MM.1S (cell line): ENCODE results near the gene GAGE10.

Source experiments
- DNase-seq: peaks from one replicate; pipeline ENCODE4 v3.0.0-alpha.2; 2015
- H2AFZ ChIP-seq: fragments of 300-600 bp; sonication (generic); 2 replicates; pipeline ENCODE4 v1.6.0; 2016; ENCODE audit warnings: antibody characterized with exemption, low read length
- H3F3A ChIP-seq: fragments of 300-600 bp; sonication (generic); 2 replicates; pipeline ENCODE4 v1.6.1; 2016; ENCODE audit warnings: mild to moderate bottlenecking, antibody characterized with exemption, low read length, moderate library complexity, mixed read lengths; ENCODE audit not compliant: insufficient read depth
- H3K27ac ChIP-seq: fragments of 300-600 bp; sonication (generic); 2 replicates; pipeline ENCODE4 v1.5.1; 2016; ENCODE audit warnings: mild to moderate bottlenecking, low read length
- H3K27me3 ChIP-seq: fragments of 300-600 bp; sonication (generic); replicated peaks from 2 replicates; pipeline ENCODE4 v1.6.0; 2016; ENCODE audit warnings: low read length; ENCODE audit not compliant: insufficient read depth
- H3K36me3 ChIP-seq: fragments of 300-600 bp; sonication (generic); replicated peaks from 2 replicates; pipeline ENCODE4 v1.6.1; 2016; ENCODE audit warnings: mild to moderate bottlenecking, low read length, mixed read lengths; ENCODE audit not compliant: insufficient read depth
- H3K4me1 ChIP-seq: fragments of 300-600 bp; sonication (generic); 2 replicates; pipeline ENCODE4 v1.6.1; 2016; ENCODE audit warnings: low read length, mixed read lengths
- H3K4me2 ChIP-seq: fragments of 300-600 bp; sonication (generic); 2 replicates; pipeline ENCODE4 v1.6.0; 2016; ENCODE audit warnings: low read depth, low read length
- H3K4me3 ChIP-seq: fragments of 300-600 bp; sonication (generic); 2 replicates; pipeline ENCODE4 v1.5.1; 2016; ENCODE audit warnings: low read length, mixed read lengths
- H3K79me2 ChIP-seq: fragments of 300-600 bp; sonication (generic); 2 replicates; pipeline ENCODE4 v1.6.1; 2016; ENCODE audit warnings: mixed run types, low read length, mixed read lengths
- H3K9ac ChIP-seq: fragments of 300-600 bp; sonication (generic); 2 replicates; pipeline ENCODE4 v1.6.1; 2016; ENCODE audit warnings: low read length, mixed read lengths
- H3K9me2 ChIP-seq: fragments of 300-600 bp; sonication (generic); replicated peaks from 2 replicates; pipeline ENCODE4 v1.6.1; 2016; ENCODE audit warnings: mild to moderate bottlenecking, low read length, mixed read lengths; ENCODE audit not compliant: insufficient read depth
- H3K9me3 ChIP-seq: fragments of 300-600 bp; sonication (generic); replicated peaks from 2 replicates; pipeline ENCODE4 v1.6.1; 2016; ENCODE audit warnings: mild to moderate bottlenecking, low read length, mixed read lengths; ENCODE audit not compliant: insufficient read depth
- H4K20me1 ChIP-seq: fragments of 300-600 bp; sonication (generic); 2 replicates; pipeline ENCODE4 v1.6.1; 2016; ENCODE audit warnings: mild to moderate bottlenecking, low read length, moderate library complexity, mixed read lengths; ENCODE audit not compliant: insufficient read depth
- CTCF ChIP-seq: fragments of 300-600 bp; sonication (generic); IDR thresholded peaks from 2 replicates; pipeline ENCODE4 v1.5.1; 2016; ENCODE audit warnings: antibody characterized with exemption, low read length, mixed read lengths
- EZH2 ChIP-seq: fragments of 300-600 bp; sonication (generic); optimal IDR thresholded peaks from 2 replicates; pipeline ENCODE3; 2017; ENCODE audit warnings: low read depth, mild to moderate bottlenecking, antibody characterized with exemption, low read length, mixed read lengths
- EZH2phosphoT487 ChIP-seq: fragments of 300-600 bp; sonication (generic); IDR thresholded peaks from 2 replicates; pipeline ENCODE4 v1.6.1; 2018; ENCODE audit warnings: antibody characterized with exemption, low read length

Gene GAGE10

GRCh38 chrX:49257074-49257790 is 46.2 kb upstream of the GAGE10 start:
- no peak overlapping the region for H3K4me2 ChIP-seq
- no peak for DNase-seq
- H3K27ac ChIP-seq = no peak overlapping the region
- no peaks in the 10 kb centered on the region for H3K4me1 ChIP-seq
- no peak overlapping the region for H3K9ac ChIP-seq
- no peak overlapping the region for H2AFZ ChIP-seq
- no peaks in the 10 kb centered on the region for H3K79me2 ChIP-seq
- H3F3A ChIP-seq = no peaks in the 10 kb centered on the region
- H4K20me1 ChIP-seq = no peaks in the 10 kb centered on the region
- H3K9me2 ChIP-seq = no peaks in the 10 kb centered on the region
- no peak overlapping the region for H3K4me3 ChIP-seq
- H3K9me3 ChIP-seq = no peaks in the 10 kb centered on the region
- H3K36me3 ChIP-seq = no peaks in the 10 kb centered on the region
- no peaks in the 10 kb centered on the region for H3K27me3 ChIP-seq
- TF ChIP-seq EZH2phosphoT487 (no peak), EZH2 (no peak), CTCF (no peak)

- no peaks in the 10 kb centered on the region for H4K20me1 ChIP-seq
- H3K27me3 ChIP-seq = no peaks in the 10 kb centered on the region
- H3K9ac ChIP-seq = no peak overlapping the region
- H3K9me2 ChIP-seq = no peaks in the 10 kb centered on the region
- no peaks in the 10 kb centered on the region for H3F3A ChIP-seq
- H3K9me3 ChIP-seq = no peaks in the 10 kb centered on the region
- no peaks in the 10 kb centered on the region for H3K4me1 ChIP-seq
- no peak overlapping the region for H3K27ac ChIP-seq
- TF ChIP-seq EZH2 = no peak
- TF ChIP-seq EZH2phosphoT487 = no peak
- no peak for TF ChIP-seq CTCF
- DNase-seq = no peak
- no peaks in the 10 kb centered on the region for H3K36me3 ChIP-seq
- H3K4me3 ChIP-seq = no peak overlapping the region
- H2AFZ ChIP-seq = no peak overlapping the region
- H3K4me2 ChIP-seq = no peak overlapping the region
- no peaks in the 10 kb centered on the region for H3K79me2 ChIP-seq
Observed at GRCh38 chrX:49257846-49258748, 45.3 kb upstream of the GAGE10 start.

GRCh38 chrX:49258749-49259124 is 44.7 kb upstream of the GAGE10 start:
- no peak overlapping the region for H3K4me3 ChIP-seq
- TF ChIP-seq EZH2 = no peak
- no peak for TF ChIP-seq EZH2phosphoT487
- no peak for TF ChIP-seq CTCF
- H3K79me2 ChIP-seq = no peaks in the 10 kb centered on the region
- H3K36me3 ChIP-seq = no peaks in the 10 kb centered on the region
- no peaks in the 10 kb centered on the region for H3F3A ChIP-seq
- no peak overlapping the region for H3K4me2 ChIP-seq
- no peak for DNase-seq
- H3K4me1 ChIP-seq = no peaks in the 10 kb centered on the region
- H3K9me2 ChIP-seq = no peaks in the 10 kb centered on the region
- H3K9ac ChIP-seq = no peak overlapping the region
- H4K20me1 ChIP-seq = no peaks in the 10 kb centered on the region
- H3K9me3 ChIP-seq = no peaks in the 10 kb centered on the region
- no peak overlapping the region for H2AFZ ChIP-seq
- no peaks in the 10 kb centered on the region for H3K27me3 ChIP-seq
- H3K27ac ChIP-seq = no peak overlapping the region
